Measurements from ENCODE around the gene CD63.

The CD63 gene

GRCh38 chr12:55695349-55695748 lies 33.5 kb downstream of the CD63 start:
- no peak for DNase-seq (ENCODE audit: low read depth, low spot score)
- no peak overlapping the region for H3K4me3 ChIP-seq (ENCODE audit: low read length)

- H3K4me3 ChIP-seq (ENCODE audit: low read length) = no peak overlapping the region
- no peak for DNase-seq (ENCODE audit: low read depth, low spot score)
Observed at GRCh38 chr12:55694651-55695050, 34.2 kb downstream of the CD63 start.

GRCh38 chr12:55694188-55694515 lies 34.7 kb downstream of the CD63 start:
- no peak for DNase-seq (ENCODE audit: low read depth, low spot score)
- no peak overlapping the region for H3K4me3 ChIP-seq (ENCODE audit: low read length)

- H3K4me3 ChIP-seq (ENCODE audit: low read length) = no peak overlapping the region
- no peak for DNase-seq (ENCODE audit: low read depth, low spot score)
Observed at GRCh38 chr12:55693323-55694187, 35.3 kb downstream of the CD63 start.

DNA sequence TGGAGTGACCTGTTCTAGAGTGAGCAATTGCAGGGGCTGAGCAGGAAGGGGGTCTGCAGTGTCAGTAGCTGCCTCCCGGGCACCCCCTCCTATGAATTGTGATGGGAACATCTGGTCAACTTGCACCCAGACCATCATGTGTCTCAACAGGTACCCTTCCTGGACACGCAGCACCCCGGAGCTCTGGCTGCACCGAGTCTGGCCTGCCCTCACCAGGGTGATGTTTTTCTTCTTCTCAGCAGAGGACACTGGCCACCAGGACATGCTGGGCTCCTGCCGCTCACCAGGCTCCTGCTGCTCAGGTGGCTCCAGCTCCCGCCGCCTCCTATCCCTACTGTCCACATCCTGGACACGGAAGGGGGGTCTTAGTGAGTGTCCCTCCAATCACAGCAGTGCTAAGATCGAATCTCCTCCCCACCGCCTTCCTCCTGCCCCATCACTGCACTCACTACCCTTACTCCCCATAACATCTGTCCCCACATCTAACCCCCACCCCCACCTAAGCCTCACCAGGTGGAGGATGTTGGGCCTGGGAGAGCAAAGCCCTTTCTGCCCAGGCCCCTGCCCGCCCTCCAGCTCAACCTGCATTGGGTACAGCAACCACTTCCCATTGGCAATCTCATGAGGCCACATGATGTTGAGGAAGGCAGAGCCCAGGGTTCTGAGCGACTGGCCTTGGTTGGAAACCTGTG lies 36.0 kb downstream of the CD63 start:
- no peak overlapping the region for H3K4me3 ChIP-seq (ENCODE audit: low read length)
- DNase-seq (ENCODE audit: low read depth, low spot score) = no peak

GRCh38 chr12:55688716-55689655 lies 39.8 kb downstream of the CD63 start:
- DNase-seq (ENCODE audit: low read depth, low spot score) = no peak
- H3K4me3 ChIP-seq (ENCODE audit: low read length) = no peak overlapping the region

- no peak overlapping the region for H3K4me3 ChIP-seq (ENCODE audit: low read length)
- DNase-seq (ENCODE audit: low read depth, low spot score) = no peak
Observed at GRCh38 chr12:55687746-55688145, 41.1 kb downstream of the CD63 start.

DNA sequence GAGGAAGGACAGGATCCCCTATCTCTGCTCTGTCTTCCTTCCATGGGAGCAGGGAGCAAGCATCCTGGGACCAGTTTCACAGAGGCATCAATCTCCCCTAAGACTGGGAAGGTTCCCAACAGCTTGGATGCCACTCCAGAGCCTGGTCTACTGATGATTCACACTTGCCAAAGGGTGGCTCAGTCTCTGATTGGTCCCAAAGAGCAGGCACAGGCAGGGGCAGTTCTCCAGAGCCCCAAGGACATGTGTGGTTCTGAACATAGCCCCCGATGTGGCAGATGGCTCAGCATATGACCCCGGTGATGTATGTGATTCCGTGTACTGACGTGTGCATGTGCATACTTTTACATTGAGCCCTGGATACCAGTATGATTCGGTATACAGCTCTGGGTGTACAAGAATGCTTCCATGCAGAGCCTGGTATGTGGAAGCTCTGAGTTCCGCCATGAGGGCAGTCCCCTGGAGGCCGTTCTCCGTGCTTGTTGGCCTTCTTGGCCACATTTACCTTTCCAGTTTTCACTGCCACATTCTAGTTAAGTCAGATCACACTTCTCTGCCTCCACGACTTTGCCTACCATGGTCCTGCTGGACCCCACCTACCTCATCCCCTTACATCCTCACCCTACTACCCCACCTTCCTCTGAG lies 42.3 kb downstream of the CD63 start:
- no peak overlapping the region for H3K4me3 ChIP-seq (ENCODE audit: low read length)
- DNase-seq (ENCODE audit: low read depth, low spot score) = no peak

GRCh38 chr12:55685671-55686070 lies 43.1 kb downstream of the CD63 start:
- DNase-seq (ENCODE audit: low read depth, low spot score) = no peak
- no peak overlapping the region for H3K4me3 ChIP-seq (ENCODE audit: low read length)

DNA sequence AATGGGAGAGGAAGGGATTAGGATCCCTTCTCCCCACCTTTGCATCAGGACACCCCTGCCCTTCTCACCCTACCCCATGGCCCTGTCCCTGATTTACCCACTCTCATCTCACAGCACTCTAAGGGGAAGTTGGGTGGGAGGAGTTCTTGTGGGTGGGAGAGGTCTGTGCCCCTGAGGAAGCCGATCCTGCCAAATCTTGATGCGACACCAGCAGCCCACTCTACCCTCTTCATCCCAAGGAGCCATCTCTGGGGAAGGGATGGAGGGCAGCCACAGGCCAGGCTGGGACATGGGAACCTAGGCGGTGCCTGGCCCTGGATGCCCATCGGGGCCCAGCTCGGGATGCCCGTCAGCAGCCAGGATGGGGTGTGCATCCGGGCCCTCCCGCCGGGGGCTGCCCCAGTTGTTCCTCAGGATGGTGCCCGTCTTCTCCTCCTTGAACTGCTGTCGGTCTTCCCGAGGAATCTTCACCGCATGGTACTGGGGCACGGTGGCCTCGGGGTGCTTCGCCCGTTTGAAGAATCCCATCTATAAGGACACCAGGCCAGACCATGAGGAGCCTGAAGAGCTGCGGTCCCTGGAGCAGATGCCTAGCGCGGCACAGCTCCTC lies 43.9 kb downstream of the CD63 start:
- no peak for DNase-seq (ENCODE audit: low read depth, low spot score)
- no peak overlapping the region for H3K4me3 ChIP-seq (ENCODE audit: low read length)

DNA sequence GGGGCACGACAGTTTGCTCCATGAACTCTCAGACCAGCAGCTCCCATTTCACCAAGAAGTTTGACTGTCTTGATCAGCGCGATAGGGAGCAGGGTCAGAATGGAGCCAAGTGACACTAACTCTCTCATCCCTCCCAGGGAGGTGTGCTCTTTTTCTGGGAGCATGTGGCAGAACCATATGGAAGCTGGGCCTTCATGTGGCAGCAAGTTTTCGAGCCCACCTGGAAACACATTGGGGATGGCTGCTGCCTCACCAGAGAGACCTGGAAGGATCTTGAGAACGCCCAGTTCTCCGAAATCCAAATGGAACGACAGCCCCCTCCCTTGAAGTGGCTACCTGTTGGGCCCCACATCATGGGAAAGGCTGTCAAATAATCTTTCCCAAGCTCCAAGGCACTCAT lies 45.1 kb downstream of the CD63 start:
- DNase-seq (ENCODE audit: low read depth, low spot score) = no peak
- no peak overlapping the region for H3K4me3 ChIP-seq (ENCODE audit: low read length)

- H3K4me3 ChIP-seq (ENCODE audit: low read length) = no peak overlapping the region
- no peak for DNase-seq (ENCODE audit: low read depth, low spot score)
Observed at GRCh38 chr12:55682087-55682796, 46.6 kb downstream of the CD63 start.

DNA sequence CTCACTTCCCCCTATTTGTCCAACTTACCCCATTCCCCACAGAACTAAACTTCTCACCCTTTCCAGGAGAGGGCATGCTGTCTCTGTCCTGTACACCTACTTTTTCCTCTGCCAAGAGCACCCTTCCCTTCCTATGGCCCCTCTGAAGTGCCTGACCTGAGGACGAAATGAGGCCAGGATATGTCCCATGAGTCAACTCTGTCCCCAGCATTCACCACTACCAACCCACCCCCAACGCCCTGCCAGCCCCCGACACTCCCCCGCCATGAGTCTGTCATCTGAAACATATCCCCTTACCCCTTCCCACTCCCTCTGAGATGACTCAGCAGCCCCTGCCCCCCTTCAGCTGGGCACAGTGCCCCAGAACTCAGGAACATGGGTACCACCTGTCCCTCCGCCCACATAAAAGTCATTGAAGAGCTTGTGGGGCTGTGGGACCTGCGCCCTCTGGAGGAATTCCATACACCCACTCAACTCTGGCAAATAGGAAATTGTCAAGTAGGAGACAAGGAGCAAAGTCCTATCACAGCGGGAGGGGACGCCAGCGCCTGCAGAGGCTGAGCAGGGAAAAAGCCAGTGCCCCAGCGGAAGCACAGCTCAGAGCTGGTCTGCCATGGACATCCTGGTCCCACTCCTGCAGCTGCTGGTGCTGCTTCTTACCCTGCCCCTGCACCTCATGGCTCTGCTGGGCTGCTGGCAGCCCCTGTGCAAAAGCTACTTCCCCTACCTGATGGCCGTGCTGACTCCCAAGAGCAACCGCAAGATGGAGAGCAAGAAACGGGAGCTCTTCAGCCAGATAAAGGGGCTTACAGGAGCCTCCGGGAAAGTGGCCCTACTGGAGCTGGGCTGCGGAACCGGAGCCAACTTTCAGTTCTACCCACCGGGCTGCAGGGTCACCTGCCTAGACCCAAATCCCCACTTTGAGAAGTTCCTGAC lies 47.4 kb downstream of the CD63 start:
- DNase-seq (ENCODE audit: low read depth, low spot score) = peak; percentile 12
- H3K4me3 ChIP-seq (ENCODE audit: low read length) = no peak overlapping the region

- no peak for DNase-seq (ENCODE audit: low read depth, low spot score)
- H3K4me3 ChIP-seq (ENCODE audit: low read length) = no peak overlapping the region
Observed at GRCh38 chr12:55679691-55680090, 49.1 kb downstream of the CD63 start.

DNA sequence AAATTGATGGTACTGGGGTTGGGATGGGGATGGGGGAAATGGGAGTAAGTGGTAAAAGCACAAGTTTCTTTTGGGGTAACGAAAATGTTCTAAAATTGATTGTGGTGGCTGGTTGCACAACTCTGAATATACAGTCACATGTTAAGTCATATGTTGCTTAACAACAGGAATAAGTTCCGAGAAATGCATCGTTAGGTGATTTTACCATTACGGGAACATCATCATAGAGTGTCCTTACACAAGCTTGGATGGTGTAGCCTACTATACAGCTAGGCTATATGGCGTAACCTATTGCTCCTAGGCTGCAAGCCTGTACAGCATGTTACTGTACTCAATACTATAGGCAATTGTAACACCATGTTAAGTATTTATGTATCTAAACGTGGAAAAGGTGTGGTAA lies 52.1 kb downstream of the CD63 start:
- DNase-seq (ENCODE audit: low read depth, low spot score) = no peak
- H3K4me3 ChIP-seq (ENCODE audit: low read length) = no peak overlapping the region

DNA sequence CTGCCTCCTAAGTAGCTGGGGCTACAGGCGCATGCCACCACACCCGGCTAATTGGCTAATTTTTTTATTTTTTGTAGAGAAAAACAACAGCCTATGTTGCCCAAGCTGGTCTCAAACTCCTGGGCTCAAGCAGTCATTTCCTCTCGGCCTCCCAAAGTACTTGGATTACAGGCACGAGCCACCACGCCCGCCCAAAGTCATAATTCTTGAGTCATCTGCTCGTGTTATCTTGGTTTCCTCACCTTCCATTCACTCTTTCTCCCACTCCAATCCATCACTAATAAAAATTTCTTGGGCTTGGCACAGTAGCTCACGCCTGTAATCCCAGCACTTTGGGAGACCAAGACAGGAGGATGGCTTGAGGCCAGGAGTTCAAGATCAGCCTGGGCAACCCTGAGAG lies 53.1 kb downstream of the CD63 start:
- no peak overlapping the region for H3K4me3 ChIP-seq (ENCODE audit: low read length)
- DNase-seq (ENCODE audit: low read depth, low spot score) = no peak
